OCI-LY3 (cell line): Measurements from ENCODE around the gene DHFR.

Experiments
- H2AFZ ChIP-seq: fragments of 200-600, 300-600 bp; shearing (Covaris generic); 2 replicates; pipeline ENCODE4 v1.6.0; 2014; ENCODE audit warnings: antibody characterized with exemption, low read depth, low read length
- H3K27ac ChIP-seq: fragments of 200-600, 300-600 bp; sonication (generic); 2 replicates; pipeline ENCODE4 v1.5.1; 2014; ENCODE audit warnings: mild to moderate bottlenecking, low read length, moderate library complexity, mixed read lengths
- H3K27me3 ChIP-seq: fragments of 200-600, 300-600 bp; sonication (generic); 2 replicates; pipeline ENCODE4 v1.6.1; 2014; ENCODE audit warnings: low read depth, low read length, mixed read lengths
- H3K36me3 ChIP-seq: fragments of 200-600, 300-600 bp; sonication (generic); replicated peaks from 2 replicates; pipeline ENCODE3; 2014; ENCODE audit warnings: low read depth, low read length, mixed read lengths
- H3K4me1 ChIP-seq: fragments of 300-600, 200-600 bp; sonication (generic); 2 replicates; pipeline ENCODE4 v1.6.1; 2014; ENCODE audit warnings: low read length, mixed read lengths
- H3K4me2 ChIP-seq: fragments of 200-600, 300-600 bp; sonication (generic); 2 replicates; pipeline ENCODE4 v1.6.1; 2014; ENCODE audit warnings: low read length, mixed read lengths
- H3K4me3 ChIP-seq: fragments of 300-600, 200-600 bp; sonication (generic); 2 replicates; pipeline ENCODE4 v1.5.1; 2014; ENCODE audit warnings: antibody characterized with exemption, mild to moderate bottlenecking, low read length, moderate library complexity
- H3K79me2 ChIP-seq: fragments of 300-600, 200-600 bp; shearing (Covaris generic); 2 replicates; pipeline ENCODE4 v1.6.1; 2014; ENCODE audit warnings: mild to moderate bottlenecking, low read length, mixed read lengths
- H3K9ac ChIP-seq: fragments of 300-600, 200-600 bp; shearing (Covaris generic); 2 replicates; pipeline ENCODE4 v1.6.0; 2014; ENCODE audit warnings: mild to moderate bottlenecking, low read length, moderate library complexity
- H3K9me3 ChIP-seq: fragments of 200-600, 300-600 bp; shearing (Covaris generic); 2 replicates; pipeline ENCODE4 v1.6.1; 2014; ENCODE audit warnings: low read length, mixed read lengths; ENCODE audit not compliant: insufficient read depth
- H4K20me1 ChIP-seq: fragments of 200-600, 300-600 bp; sonication (generic); 2 replicates; pipeline ENCODE4 v1.6.1; 2016; ENCODE audit warnings: low read length, mixed read lengths; ENCODE audit not compliant: insufficient read depth
- EZH2phosphoT487 ChIP-seq: fragments of 200-600 bp; shearing (Covaris generic); IDR thresholded peaks from 2 replicates; pipeline ENCODE4 v1.6.1; 2018; ENCODE audit warnings: antibody characterized with exemption, mixed run types, low read depth
- TF ChIP-seq, protein P1 (sequence below): fragments of 200-600, 300-600 bp; sonication (generic); IDR thresholded peaks from 2 replicates; pipeline ENCODE4 v1.5.1; 2014; ENCODE audit warnings: antibody characterized with exemption, low read length, low read depth

Gene DHFR

DNA sequence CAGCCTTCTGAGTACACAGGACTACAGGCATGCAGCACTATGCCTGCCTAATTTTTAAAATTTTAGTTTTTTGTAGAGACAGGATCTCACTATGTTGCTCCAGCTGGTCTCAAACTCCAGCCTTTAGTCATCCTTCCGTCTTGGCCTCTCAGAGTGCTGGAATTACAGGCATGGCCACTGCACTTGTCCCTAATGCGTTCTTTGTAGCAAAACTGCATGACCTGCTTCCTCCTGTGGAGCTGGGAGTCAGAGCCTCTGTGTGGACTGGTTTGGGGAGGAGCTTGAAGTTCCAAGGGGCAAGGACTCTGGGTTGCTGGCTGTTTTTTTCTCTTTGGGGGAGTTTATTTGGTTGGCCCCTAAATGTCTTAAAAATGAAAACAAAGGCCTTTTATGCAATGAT, 62.0 kb downstream of the DHFR start:
- TF ChIP-seq EZH2phosphoT487: no peak
- no peaks in the 10 kb centered on the region for H3K27me3 ChIP-seq
- no peaks in the 10 kb centered on the region for H3K9me3 ChIP-seq
- H3K4me1 ChIP-seq: no peaks in the 10 kb centered on the region
- no peak overlapping the region for H2AFZ ChIP-seq
- no peak overlapping the region for H3K27ac ChIP-seq
- H3K4me2 ChIP-seq: no peak overlapping the region
- H3K9ac ChIP-seq: no peak overlapping the region
- H3K36me3 ChIP-seq: no peaks in the 10 kb centered on the region
- H4K20me1 ChIP-seq: no peaks in the 10 kb centered on the region
- no peak overlapping the region for H3K4me3 ChIP-seq
- no peaks in the 10 kb centered on the region for H3K79me2 ChIP-seq

DNA sequence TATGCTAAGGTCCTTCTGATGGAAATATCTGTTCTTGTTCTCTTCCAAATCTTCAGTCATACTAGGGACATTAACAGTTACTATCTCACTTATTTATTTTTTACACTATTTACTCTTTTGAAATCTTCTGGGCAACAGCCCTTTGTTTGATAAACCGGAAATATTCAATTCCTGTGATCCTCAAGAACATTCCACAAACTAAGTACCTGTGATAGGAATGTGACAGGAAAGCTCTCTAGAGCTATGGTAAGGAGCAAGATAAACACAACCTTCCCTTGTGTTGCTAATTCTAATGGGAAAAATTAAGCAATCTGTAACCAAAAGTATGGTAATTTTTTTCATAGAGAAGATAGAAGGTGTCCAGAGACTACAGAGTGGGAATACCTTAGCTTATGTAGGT, 62.7 kb downstream of the DHFR start:
- H3K9ac ChIP-seq: no peak overlapping the region
- no peak overlapping the region for H3K4me3 ChIP-seq
- TF ChIP-seq, protein P1, sequence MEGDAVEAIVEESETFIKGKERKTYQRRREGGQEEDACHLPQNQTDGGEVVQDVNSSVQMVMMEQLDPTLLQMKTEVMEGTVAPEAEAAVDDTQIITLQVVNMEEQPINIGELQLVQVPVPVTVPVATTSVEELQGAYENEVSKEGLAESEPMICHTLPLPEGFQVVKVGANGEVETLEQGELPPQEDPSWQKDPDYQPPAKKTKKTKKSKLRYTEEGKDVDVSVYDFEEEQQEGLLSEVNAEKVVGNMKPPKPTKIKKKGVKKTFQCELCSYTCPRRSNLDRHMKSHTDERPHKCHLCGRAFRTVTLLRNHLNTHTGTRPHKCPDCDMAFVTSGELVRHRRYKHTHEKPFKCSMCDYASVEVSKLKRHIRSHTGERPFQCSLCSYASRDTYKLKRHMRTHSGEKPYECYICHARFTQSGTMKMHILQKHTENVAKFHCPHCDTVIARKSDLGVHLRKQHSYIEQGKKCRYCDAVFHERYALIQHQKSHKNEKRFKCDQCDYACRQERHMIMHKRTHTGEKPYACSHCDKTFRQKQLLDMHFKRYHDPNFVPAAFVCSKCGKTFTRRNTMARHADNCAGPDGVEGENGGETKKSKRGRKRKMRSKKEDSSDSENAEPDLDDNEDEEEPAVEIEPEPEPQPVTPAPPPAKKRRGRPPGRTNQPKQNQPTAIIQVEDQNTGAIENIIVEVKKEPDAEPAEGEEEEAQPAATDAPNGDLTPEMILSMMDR: no peak
- no peak for TF ChIP-seq EZH2phosphoT487
- no peaks in the 10 kb centered on the region for H3K4me1 ChIP-seq
- no peak overlapping the region for H3K4me2 ChIP-seq
- H3K36me3 ChIP-seq: no peaks in the 10 kb centered on the region
- no peaks in the 10 kb centered on the region for H3K27me3 ChIP-seq
- no peaks in the 10 kb centered on the region for H3K79me2 ChIP-seq
- no peak overlapping the region for H2AFZ ChIP-seq
- H3K9me3 ChIP-seq: no peaks in the 10 kb centered on the region
- no peaks in the 10 kb centered on the region for H4K20me1 ChIP-seq
- H3K27ac ChIP-seq: no peak overlapping the region

DNA sequence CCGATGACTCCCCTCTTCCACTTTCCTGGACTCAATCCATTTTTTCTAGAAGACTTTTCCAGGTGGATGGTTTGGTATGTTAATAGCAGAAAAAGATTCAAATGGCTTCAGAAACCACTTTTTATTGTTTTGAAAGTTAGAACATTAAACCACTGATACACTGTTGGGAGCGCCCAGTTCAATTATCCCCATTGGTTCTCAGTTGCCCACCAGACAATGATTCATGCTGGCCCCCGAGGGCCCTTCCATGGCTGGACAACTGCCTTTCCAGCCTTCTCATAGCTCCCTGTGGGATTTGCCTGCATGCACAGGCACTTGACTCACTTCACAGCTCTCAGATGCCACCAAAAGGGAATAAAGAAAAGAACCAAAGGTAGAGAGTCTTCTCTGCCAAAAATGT, 63.4 kb downstream of the DHFR start:
- Histone ChIP-seq H2AFZ (no peak overlapping the region), H4K20me1 (no peaks in the 10 kb centered on the region), H3K4me1 (no peaks in the 10 kb centered on the region), H3K27me3 (no peaks in the 10 kb centered on the region), H3K9ac (no peak overlapping the region), H3K79me2 (no peaks in the 10 kb centered on the region), H3K27ac (no peak overlapping the region), H3K4me3 (no peak overlapping the region), H3K9me3 (no peaks in the 10 kb centered on the region), H3K36me3 (no peaks in the 10 kb centered on the region), H3K4me2 (no peak overlapping the region)
- no peak for TF ChIP-seq EZH2phosphoT487
- TF ChIP-seq, protein P1: no peak

DNA sequence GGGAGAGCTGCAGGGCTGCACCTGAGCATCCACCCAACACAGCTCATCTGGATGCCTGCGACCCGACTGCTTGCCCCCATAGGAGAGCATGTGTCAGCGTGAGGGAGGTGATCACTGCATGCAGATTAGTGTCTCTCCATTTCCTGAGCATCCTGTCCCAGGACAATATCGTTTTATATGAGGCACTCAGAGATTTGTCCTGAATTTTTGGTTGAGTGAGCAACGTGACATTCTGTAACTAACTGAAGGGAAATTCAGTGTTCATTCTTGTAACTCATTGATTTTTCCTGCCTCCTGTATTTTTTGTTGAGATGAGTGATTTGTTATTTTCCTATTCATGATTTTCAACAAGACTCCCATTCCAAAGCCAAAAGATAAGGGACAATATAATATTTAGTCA, 64.0 kb downstream of the DHFR start:
- Histone ChIP-seq H2AFZ (no peak overlapping the region), H3K4me1 (no peaks in the 10 kb centered on the region), H3K4me2 (no peak overlapping the region), H4K20me1 (no peaks in the 10 kb centered on the region), H3K9me3 (no peaks in the 10 kb centered on the region), H3K27ac (no peak overlapping the region), H3K4me3 (no peak overlapping the region), H3K9ac (no peak overlapping the region), H3K27me3 (no peaks in the 10 kb centered on the region), H3K36me3 (no peaks in the 10 kb centered on the region), H3K79me2 (no peaks in the 10 kb centered on the region)
- TF ChIP-seq EZH2phosphoT487: no peak
- TF ChIP-seq, protein P1: no peak
